Thoracic aorta (tissue), 2 donors: ENCODE data around the gene PRRT1B. TPM values are rescaled to one million over a fixed set of nuclear protein-coding genes. Genes with fewer than 3 reads are reported as not detected.

Source experiments
- ATAC-seq: fragments of 150-250 bp; one replicate; pipeline ENCODE4 v1.8.0; 2017; ENCODE audit warnings: low read depth; ENCODE audit not compliant: insufficient number of reproducible peaks, low FRiP score
- DNase-seq: peaks from one replicate; pipeline ENCODE4 v3.0.0-alpha.2; 2020; ENCODE audit warnings: low spot score
- H3K27ac ChIP-seq, 2 donors: fragments of 200-600 bp; sonication (generic); 1 replicate in 1 of 2; 2 replicates in 1 of 2; pipeline ENCODE4 v1.5.1; 2016; ENCODE audit warnings: mild to moderate bottlenecking in 2 of 2, moderate library complexity in 2 of 2
- H3K27me3 ChIP-seq: fragments of 200-600 bp; sonication (generic); replicated peaks from 2 replicates; pipeline ENCODE4 v1.6.0; 2016; ENCODE audit warnings: mild to moderate bottlenecking; ENCODE audit not compliant: insufficient read depth
- H3K36me3 ChIP-seq: fragments of 200-600 bp; sonication (generic); one replicate; pipeline ENCODE4 v1.5.1; 2016
- H3K4me1 ChIP-seq, 2 donors: fragments of 200-600 bp; sonication (generic); 1 replicate in 1 of 2; 2 replicates in 1 of 2; pipeline versions ENCODE4 v1.5.1 to v1.6.0; 2016; ENCODE audit warnings: low read depth in 2 of 2, mild to moderate bottlenecking in 1 of 2; ENCODE audit not compliant: control insufficient read depth in 1 of 2
- H3K4me3 ChIP-seq: fragments of 200-600 bp; sonication (generic); 2 replicates; pipeline ENCODE4 v1.5.1; 2016; ENCODE audit warnings: mild to moderate bottlenecking
- H3K9me3 ChIP-seq: fragments of 200-600 bp; sonication (generic); 2 replicates; pipeline ENCODE4 v1.5.1; 2016
- total RNA-seq, 2 donors: library from RNA; depleted of rRNA; stranded (reverse); fragments of >200 nt; gene quantifications; one replicate each; pipeline versions ENCODE4 v1.1.0 to v1.2.3, GENCODE V29; 2016
- TF ChIP-seq, protein P1 (sequence below): fragments of 200-600 bp; sonication (generic); IDR thresholded peaks from one replicate; pipeline ENCODE4 v1.5.1; 2019; ENCODE audit warnings: antibody characterized with exemption

Gene PRRT1B
- total RNA-seq, 2 donors from 2014 or later, result not detected

DNA sequence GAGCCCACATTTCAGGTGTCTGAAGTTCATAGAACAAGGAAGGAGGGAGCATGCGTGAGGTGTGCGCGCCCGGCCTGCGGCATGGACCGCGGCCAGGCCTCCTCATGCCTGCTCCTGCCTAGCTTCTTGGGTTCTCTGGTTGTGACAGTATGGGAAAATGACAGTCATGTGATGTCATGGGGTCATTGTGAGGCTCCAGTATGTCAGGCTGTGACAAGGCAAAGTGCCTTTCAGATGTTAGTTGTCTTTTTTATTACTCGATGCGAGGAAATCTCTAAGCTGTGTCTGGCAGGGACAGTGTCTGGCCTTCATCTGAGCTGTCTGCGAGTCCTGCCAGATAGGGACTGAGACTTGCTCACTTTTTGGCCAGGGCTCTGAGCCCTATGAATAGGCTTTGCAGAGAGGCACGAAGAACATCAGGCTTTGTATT, 27.5 kb upstream of the PRRT1B start:
- H3K4me1 ChIP-seq, result no peaks in the 10 kb centered on the region
- ATAC-seq (no peak), DNase-seq (no peak)
- H3K9me3 ChIP-seq, result no peaks in the 10 kb centered on the region
- H3K27ac ChIP-seq, result no peak overlapping the region
- TF ChIP-seq, protein P1, sequence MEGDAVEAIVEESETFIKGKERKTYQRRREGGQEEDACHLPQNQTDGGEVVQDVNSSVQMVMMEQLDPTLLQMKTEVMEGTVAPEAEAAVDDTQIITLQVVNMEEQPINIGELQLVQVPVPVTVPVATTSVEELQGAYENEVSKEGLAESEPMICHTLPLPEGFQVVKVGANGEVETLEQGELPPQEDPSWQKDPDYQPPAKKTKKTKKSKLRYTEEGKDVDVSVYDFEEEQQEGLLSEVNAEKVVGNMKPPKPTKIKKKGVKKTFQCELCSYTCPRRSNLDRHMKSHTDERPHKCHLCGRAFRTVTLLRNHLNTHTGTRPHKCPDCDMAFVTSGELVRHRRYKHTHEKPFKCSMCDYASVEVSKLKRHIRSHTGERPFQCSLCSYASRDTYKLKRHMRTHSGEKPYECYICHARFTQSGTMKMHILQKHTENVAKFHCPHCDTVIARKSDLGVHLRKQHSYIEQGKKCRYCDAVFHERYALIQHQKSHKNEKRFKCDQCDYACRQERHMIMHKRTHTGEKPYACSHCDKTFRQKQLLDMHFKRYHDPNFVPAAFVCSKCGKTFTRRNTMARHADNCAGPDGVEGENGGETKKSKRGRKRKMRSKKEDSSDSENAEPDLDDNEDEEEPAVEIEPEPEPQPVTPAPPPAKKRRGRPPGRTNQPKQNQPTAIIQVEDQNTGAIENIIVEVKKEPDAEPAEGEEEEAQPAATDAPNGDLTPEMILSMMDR, result no peak
- peaks cover 60% of the 10 kb centered on the region for H3K36me3 ChIP-seq
- H3K27me3 ChIP-seq, result no peaks in the 10 kb centered on the region
- no peak overlapping the region for H3K4me3 ChIP-seq

DNA sequence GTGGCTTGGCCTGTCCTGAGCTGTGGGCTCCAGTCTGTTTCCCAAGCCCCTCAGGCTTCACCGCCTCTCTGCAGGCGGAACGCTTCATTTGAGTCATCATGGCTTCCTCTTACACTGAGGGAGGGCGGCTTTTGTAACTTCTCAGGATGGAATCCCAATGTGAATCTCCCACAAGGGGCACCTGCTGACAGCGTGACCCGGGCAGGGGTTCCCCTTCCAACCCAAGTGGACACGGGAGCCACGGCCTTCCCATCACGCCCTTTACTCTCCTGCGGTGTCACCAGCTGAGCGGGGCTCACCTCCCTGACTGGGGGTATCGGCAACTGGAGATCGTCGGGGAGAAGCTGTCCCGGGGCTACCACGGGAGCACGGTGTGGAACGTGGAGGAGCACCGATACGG, 26.8 kb upstream of the PRRT1B start:
- ATAC-seq (no peak), DNase-seq (no peak)
- no peaks in the 10 kb centered on the region for H3K4me1 ChIP-seq
- peaks cover 54% of the 10 kb centered on the region for H3K36me3 ChIP-seq
- H3K9me3 ChIP-seq, result no peaks in the 10 kb centered on the region
- no peak overlapping the region for H3K4me3 ChIP-seq
- H3K27ac ChIP-seq, result no peak overlapping the region
- H3K27me3 ChIP-seq, result no peaks in the 10 kb centered on the region
- TF ChIP-seq, protein P1, result no peak

DNA sequence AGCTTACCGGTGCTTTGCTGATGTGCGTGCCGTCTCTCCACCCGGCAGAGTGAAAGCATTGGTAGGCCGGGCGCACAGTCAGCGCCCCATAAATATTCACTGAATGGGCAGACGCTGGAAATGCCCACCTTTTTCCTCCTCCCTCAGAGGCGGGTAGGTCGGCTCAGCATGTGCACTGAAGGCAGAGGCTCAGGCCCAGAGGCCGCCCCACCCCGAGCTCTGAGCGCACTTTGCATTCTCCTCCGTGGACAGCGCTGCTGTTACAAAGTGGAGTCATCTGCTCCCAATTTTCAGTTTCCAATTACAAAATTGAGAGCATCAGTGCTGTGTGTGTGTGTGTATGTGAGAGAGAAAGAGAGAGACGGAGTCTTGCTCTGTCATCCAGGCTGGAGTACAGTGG, 24.8 kb upstream of the PRRT1B start:
- no peak overlapping the region for H3K27ac ChIP-seq
- no peaks in the 10 kb centered on the region for H3K27me3 ChIP-seq
- H3K4me1 ChIP-seq, result no peaks in the 10 kb centered on the region
- DNase-seq (no peak), ATAC-seq (no peak)
- no peaks in the 10 kb centered on the region for H3K9me3 ChIP-seq
- TF ChIP-seq, protein P1, result no peak
- no peak overlapping the region for H3K4me3 ChIP-seq
- peaks cover 49% of the 10 kb centered on the region for H3K36me3 ChIP-seq

DNA sequence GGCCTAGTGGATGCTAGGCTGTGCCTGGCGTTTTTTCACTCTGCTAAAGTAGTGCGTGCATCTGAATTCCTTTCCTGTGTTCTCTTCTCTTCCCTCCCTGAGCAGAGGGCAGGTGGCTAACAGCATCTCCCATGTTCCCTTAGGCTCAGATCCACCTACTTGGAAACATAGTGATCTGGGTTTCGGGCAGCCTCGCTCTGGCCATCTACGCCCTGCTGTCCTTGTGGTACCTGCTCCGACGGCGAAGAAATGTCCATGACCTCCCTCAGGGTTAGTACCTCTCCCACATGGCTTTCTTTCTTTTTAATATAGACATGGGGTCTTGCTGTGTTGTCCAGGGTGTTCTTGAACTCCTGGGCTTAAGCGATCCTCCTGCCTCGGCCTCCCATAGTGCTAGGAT, 24.1 kb upstream of the PRRT1B start:
- Histone ChIP-seq H3K4me1 (no peaks in the 10 kb centered on the region), H3K27ac (no peak overlapping the region), H3K36me3 (peaks cover 53% of the 10 kb centered on the region), H3K9me3 (no peaks in the 10 kb centered on the region), H3K4me3 (no peak overlapping the region), H3K27me3 (no peaks in the 10 kb centered on the region)
- TF ChIP-seq, protein P1, result no peak
- DNase-seq (no peak), ATAC-seq (no peak)

DNA sequence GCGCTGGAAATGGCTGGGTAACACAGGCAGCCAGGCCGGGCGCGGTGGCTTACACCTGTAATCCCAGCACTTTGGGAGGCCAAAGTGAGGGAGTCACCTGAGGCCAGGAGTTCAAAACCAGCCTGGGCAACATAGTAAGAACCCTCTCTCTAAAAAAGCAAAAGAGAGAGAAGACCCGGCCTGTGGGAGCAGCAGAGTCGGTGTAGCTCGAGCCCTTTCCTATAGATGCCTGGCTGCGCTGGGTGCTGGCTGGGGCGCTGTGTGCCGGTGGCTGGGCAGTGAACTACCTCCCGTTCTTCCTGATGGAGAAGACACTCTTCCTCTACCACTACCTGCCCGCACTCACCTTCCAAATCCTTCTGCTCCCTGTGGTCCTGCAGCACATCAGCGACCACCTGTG, 23.5 kb upstream of the PRRT1B start:
- Histone ChIP-seq H3K36me3 (peaks cover 55% of the 10 kb centered on the region), H3K9me3 (no peaks in the 10 kb centered on the region), H3K27ac (no peak overlapping the region), H3K4me3 (no peak overlapping the region), H3K4me1 (no peaks in the 10 kb centered on the region), H3K27me3 (no peaks in the 10 kb centered on the region)
- TF ChIP-seq, protein P1, result no peak
- ATAC-seq (no peak), DNase-seq (no peak)
